HepG2 (cell line): Measurements from ENCODE around the gene RBBP8NL. TPM values are rescaled to one million over a fixed set of nuclear protein-coding genes. Genes with fewer than 3 reads are reported as not detected.

Experiments used
- CAMTA2 ChIP-seq: sonication (generic); formaldehyde crosslinking; IDR thresholded peaks from 2 replicates; pipeline ENCODE4 v1.4.0; 2020; ENCODE audit warnings: mild to moderate bottlenecking, missing genetic modification reagents, borderline replicate concordance
- GATAD1 ChIP-seq: IDR thresholded peaks from 2 replicates; pipeline ENCODE4 v1.6.1; 2016; ENCODE audit warnings: missing genetic modification reagents, missing compliant biosample characterization
- KAT8 ChIP-seq: IDR thresholded peaks from 2 replicates; pipeline ENCODE4 v1.6.1; 2016; ENCODE audit warnings: missing genetic modification reagents, missing compliant biosample characterization
- NFIB ChIP-seq: sonication (generic); formaldehyde crosslinking; IDR thresholded peaks from 2 replicates; pipeline ENCODE4 v1.9.0; 2021; ENCODE audit warnings: missing genetic modification reagents, mild to moderate bottlenecking, borderline replicate concordance
- NPAS2 ChIP-seq: sonication (generic); formaldehyde crosslinking; IDR thresholded peaks from 2 replicates; pipeline ENCODE4 v1.8.0; 2022; ENCODE audit warnings: mild to moderate bottlenecking, missing genetic modification reagents, borderline replicate concordance
- SOX5 ChIP-seq: IDR thresholded peaks from 2 replicates; pipeline ENCODE4 v1.6.1; 2016; ENCODE audit warnings: borderline replicate concordance
- YEATS4 ChIP-seq: sonication (generic); formaldehyde crosslinking; IDR thresholded peaks from 2 replicates; pipeline ENCODE4 v1.4.0; 2020; ENCODE audit warnings: missing genetic modification reagents, borderline replicate concordance
- ZBTB7A ChIP-seq: sonication (generic); formaldehyde crosslinking; IDR thresholded peaks from 2 replicates; pipeline ENCODE4 v1.8.0; 2022; ENCODE audit warnings: mild to moderate bottlenecking, missing genetic modification reagents
- ZMYM3 ChIP-seq: sonication (generic); formaldehyde crosslinking; IDR thresholded peaks from 2 replicates; pipeline ENCODE4 v1.5.1; 2020; ENCODE audit warnings: mild to moderate bottlenecking, missing genetic modification reagents
- ZNF382 ChIP-seq: sonication (generic); formaldehyde crosslinking; IDR thresholded peaks from 2 replicates; pipeline ENCODE4 v1.5.0; 2020; ENCODE audit warnings: missing genetic modification reagents, mild to moderate bottlenecking, borderline replicate concordance
- ZNF563 ChIP-seq: sonication (generic); formaldehyde crosslinking; IDR thresholded peaks from 2 replicates; pipeline ENCODE4 v1.8.0; 2022; ENCODE audit warnings: mild to moderate bottlenecking, moderate library complexity, missing genetic modification reagents
- ZNF720 ChIP-seq: sonication (generic); formaldehyde crosslinking; IDR thresholded peaks from 2 replicates; pipeline ENCODE4 v1.4.0; 2020; ENCODE audit warnings: missing genetic modification reagents
- ZNF839 ChIP-seq: sonication (generic); formaldehyde crosslinking; IDR thresholded peaks from 2 replicates; pipeline ENCODE4 v1.4.0; 2020; ENCODE audit warnings: missing genetic modification reagents, mild to moderate bottlenecking, borderline replicate concordance
- polyA plus RNA-seq, 8 experiments: library from polyadenylated mRNA; depleted of rRNA in 3 of 8; stranded (reverse) in 7 of 8; unstranded in 1 of 8; fragments of >200 nt; fragmentation: Illumina TruSeq in 4 of 8; extraction: Trizol in 4 of 8; gene quantifications; 2 replicates each; pipeline versions ENCODE4 v1.2.1 to v1.2.3, GENCODE V29; 2011 to 2016; ENCODE audit warnings: low read depth in 4 of 8, missing spikeins in 1 of 8, mixed read lengths in 1 of 8; ENCODE audit not compliant: insufficient read depth in 1 of 8
- total RNA-seq, 5 experiments: library from RNA; depleted of rRNA; stranded (reverse); fragments of >200 nt; fragmentation: Illumina TruSeq; extraction: Trizol; gene quantifications; 2 replicates each; pipeline ENCODE4 v1.2.3, GENCODE V29; 2016; ENCODE audit warnings: low read depth in 1 of 5
- TF ChIP-seq, protein P1 (sequence below): sonication (generic); formaldehyde crosslinking; IDR thresholded peaks from 2 replicates; pipeline ENCODE4 v1.4.0; 2020; ENCODE audit warnings: missing genetic modification reagents
- TF ChIP-seq, protein P2 (sequence below): sonication (generic); formaldehyde crosslinking; conservative IDR thresholded peaks from 2 replicates; pipeline ENCODE4 v1.8.1; 2023; ENCODE audit warnings: missing genetic modification reagents

RBBP8NL gene
- total and polyA plus RNA-seq, 2 of the 13 experiments (the other 11 are each of a cell fraction or from before 2014, with no cell fraction given), result 0.69 to 0.86 TPM

GRCh38 chr20:62367633-62368391 lies 59.5 kb downstream of the RBBP8NL start (continued):
- TF ChIP-seq ZNF720 (CRISPR knock-in tag) (no peak), ZNF382 (CRISPR knock-in tag) (no peak), ZNF839 (CRISPR knock-in tag) (no peak), NPAS2 (CRISPR knock-in tag) (no peak), ZMYM3 (CRISPR knock-in tag) (peak; percentile 55; the same call in 1 of the 2 replicates), ZNF563 (CRISPR knock-in tag) (peak; percentile 76; the same call in 1 of the 2 replicates), NFIB (CRISPR knock-in tag) (no peak), CAMTA2 (CRISPR knock-in tag) (no peak), KAT8 (CRISPR knock-in tag) (peak; percentile 55), GATAD1 (CRISPR knock-in tag) (peak; percentile 67), SOX5 (CRISPR knock-in tag) (peak; percentile 17; the same call in 1 of the 2 replicates), ZBTB7A (CRISPR knock-in tag) (no peak; the same call in 1 of the 2 replicates), YEATS4 (peak; percentile 84)
- TF ChIP-seq, protein P1, sequence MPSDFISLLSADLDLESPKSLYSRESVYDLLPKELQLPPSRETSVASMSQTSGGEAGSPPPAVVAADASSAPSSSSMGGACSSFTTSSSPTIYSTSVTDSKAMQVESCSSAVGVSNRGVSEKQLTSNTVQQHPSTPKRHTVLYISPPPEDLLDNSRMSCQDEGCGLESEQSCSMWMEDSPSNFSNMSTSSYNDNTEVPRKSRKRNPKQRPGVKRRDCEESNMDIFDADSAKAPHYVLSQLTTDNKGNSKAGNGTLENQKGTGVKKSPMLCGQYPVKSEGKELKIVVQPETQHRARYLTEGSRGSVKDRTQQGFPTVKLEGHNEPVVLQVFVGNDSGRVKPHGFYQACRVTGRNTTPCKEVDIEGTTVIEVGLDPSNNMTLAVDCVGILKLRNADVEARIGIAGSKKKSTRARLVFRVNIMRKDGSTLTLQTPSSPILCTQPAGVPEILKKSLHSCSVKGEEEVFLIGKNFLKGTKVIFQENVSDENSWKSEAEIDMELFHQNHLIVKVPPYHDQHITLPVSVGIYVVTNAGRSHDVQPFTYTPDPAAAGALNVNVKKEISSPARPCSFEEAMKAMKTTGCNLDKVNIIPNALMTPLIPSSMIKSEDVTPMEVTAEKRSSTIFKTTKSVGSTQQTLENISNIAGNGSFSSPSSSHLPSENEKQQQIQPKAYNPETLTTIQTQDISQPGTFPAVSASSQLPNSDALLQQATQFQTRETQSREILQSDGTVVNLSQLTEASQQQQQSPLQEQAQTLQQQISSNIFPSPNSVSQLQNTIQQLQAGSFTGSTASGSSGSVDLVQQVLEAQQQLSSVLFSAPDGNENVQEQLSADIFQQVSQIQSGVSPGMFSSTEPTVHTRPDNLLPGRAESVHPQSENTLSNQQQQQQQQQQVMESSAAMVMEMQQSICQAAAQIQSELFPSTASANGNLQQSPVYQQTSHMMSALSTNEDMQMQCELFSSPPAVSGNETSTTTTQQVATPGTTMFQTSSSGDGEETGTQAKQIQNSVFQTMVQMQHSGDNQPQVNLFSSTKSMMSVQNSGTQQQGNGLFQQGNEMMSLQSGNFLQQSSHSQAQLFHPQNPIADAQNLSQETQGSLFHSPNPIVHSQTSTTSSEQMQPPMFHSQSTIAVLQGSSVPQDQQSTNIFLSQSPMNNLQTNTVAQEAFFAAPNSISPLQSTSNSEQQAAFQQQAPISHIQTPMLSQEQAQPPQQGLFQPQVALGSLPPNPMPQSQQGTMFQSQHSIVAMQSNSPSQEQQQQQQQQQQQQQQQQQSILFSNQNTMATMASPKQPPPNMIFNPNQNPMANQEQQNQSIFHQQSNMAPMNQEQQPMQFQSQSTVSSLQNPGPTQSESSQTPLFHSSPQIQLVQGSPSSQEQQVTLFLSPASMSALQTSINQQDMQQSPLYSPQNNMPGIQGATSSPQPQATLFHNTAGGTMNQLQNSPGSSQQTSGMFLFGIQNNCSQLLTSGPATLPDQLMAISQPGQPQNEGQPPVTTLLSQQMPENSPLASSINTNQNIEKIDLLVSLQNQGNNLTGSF (CRISPR knock-in tag), result peak; percentile 89
- TF ChIP-seq, protein P2, sequence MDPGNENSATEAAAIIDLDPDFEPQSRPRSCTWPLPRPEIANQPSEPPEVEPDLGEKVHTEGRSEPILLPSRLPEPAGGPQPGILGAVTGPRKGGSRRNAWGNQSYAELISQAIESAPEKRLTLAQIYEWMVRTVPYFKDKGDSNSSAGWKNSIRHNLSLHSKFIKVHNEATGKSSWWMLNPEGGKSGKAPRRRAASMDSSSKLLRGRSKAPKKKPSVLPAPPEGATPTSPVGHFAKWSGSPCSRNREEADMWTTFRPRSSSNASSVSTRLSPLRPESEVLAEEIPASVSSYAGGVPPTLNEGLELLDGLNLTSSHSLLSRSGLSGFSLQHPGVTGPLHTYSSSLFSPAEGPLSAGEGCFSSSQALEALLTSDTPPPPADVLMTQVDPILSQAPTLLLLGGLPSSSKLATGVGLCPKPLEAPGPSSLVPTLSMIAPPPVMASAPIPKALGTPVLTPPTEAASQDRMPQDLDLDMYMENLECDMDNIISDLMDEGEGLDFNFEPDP (CRISPR knock-in tag), result 0 out of 2 replicates have a peak, but pooled peaks have one; percentile 67
